K562 (cell line): ENCODE data around the gene UBE2M. TPM values are rescaled to one million over a fixed set of nuclear protein-coding genes. Genes with fewer than 3 reads are reported as not detected.

ENCODE experiments used
- BACH1 ChIP-seq: fragments of 200-800 bp; sonication (Bioruptor generic); IDR thresholded peaks from 2 replicates; pipeline ENCODE4 v1.6.1; 2016; ENCODE audit warnings: missing genetic modification characterization, missing compliant biosample characterization
- ESRRB ChIP-seq: fragments of 250-450 bp; sonication (Bioruptor Pico); IDR thresholded peaks from 2 replicates; pipeline ENCODE4 v1.5.0; 2020; ENCODE audit warnings: mild to moderate bottlenecking, moderate library complexity, borderline replicate concordance
- MEF2A ChIP-seq: IDR thresholded peaks from 2 replicates; pipeline ENCODE4 v1.6.1; 2011; ENCODE audit warnings: low read depth, mild to moderate bottlenecking, low read length, moderate library complexity; ENCODE audit not compliant: control insufficient read depth
- MIER1 ChIP-seq: fragments of 450-650 bp; IDR thresholded peaks from 2 replicates; pipeline ENCODE4 v1.6.1; 2016; ENCODE audit warnings: antibody characterized with exemption, mild to moderate bottlenecking, low read depth
- PHB2 ChIP-seq: fragments of 450-650 bp; IDR thresholded peaks from 2 replicates; pipeline ENCODE4 v1.6.1; 2017; ENCODE audit warnings: low read depth
- PML ChIP-seq: IDR thresholded peaks from 2 replicates; pipeline ENCODE4 v1.6.1; 2012; ENCODE audit warnings: low read length, inconsistent platforms
- RBM17 ChIP-seq: fragments of 200-400 bp; formaldehyde crosslinking; IDR thresholded peaks from 2 replicates; pipeline ENCODE4 v1.6.1; 2017; ENCODE audit warnings: low read depth, mild to moderate bottlenecking, low read length, borderline replicate concordance
- RBM34 ChIP-seq: fragments of 200-400 bp; formaldehyde crosslinking; IDR thresholded peaks from 2 replicates; pipeline ENCODE4 v1.6.1; 2018; ENCODE audit warnings: low read length, borderline replicate concordance; ENCODE audit not compliant: insufficient read depth
- SAFB2 ChIP-seq: fragments of 200-400 bp; formaldehyde crosslinking; IDR thresholded peaks from 2 replicates; pipeline ENCODE4 v1.6.1; 2018; ENCODE audit warnings: borderline replicate concordance, low read length, low read depth, moderate library complexity; ENCODE audit not compliant: severe bottlenecking
- ZNF263 ChIP-seq: sonication (generic); formaldehyde crosslinking; IDR thresholded peaks from 2 replicates; pipeline ENCODE4 v1.8.0; 2022; ENCODE audit warnings: mild to moderate bottlenecking, missing genetic modification reagents, borderline replicate concordance
- ZNF780A ChIP-seq: fragments of 250-450 bp; sonication (Bioruptor Pico); IDR thresholded peaks from 2 replicates; pipeline ENCODE4 v1.5.0; 2021; ENCODE audit warnings: mild to moderate bottlenecking
- polyA plus RNA-seq, 8 experiments: library from polyadenylated mRNA; depleted of rRNA in 4 of 8; stranded (reverse) in 5 of 8; unstranded in 3 of 8; fragments of >200 nt; fragmentation: Nextera tagmentation in 2 of 8; fragmentation: Illumina TruSeq in 1 of 8; extraction: Ambion mirVana in 2 of 8; extraction: Trizol in 1 of 8; gene quantifications; 2 replicates each; pipeline versions ENCODE4 v1.2.1 to v1.2.3, GENCODE V29; 2011 to 2014; ENCODE audit warnings: inconsistent platforms in 1 of 8, missing spikeins in 1 of 8
- total RNA-seq, 7 experiments: library from RNA; depleted of rRNA in 6 of 7; stranded (reverse); fragments of >200 nt in 6 of 7; fragmentation: Illumina TruSeq in 2 of 7; extraction: Trizol in 2 of 7; gene quantifications; 2 replicates each; pipeline versions ENCODE4 v1.2.1 to v1.2.3, GENCODE V29; 2011 to 2021; ENCODE audit warnings: low replicate concordance in 1 of 7
- TF ChIP-seq, protein P1 (sequence below): sonication (generic); formaldehyde crosslinking; IDR thresholded peaks from 2 replicates; pipeline ENCODE4 v1.8.1; 2023; ENCODE audit warnings: mild to moderate bottlenecking, missing genetic modification reagents
- TF ChIP-seq, protein P2 (sequence below): fragments of 450-650 bp; IDR thresholded peaks from 2 replicates; pipeline ENCODE4 v1.6.1; 2017; ENCODE audit warnings: antibody characterized with exemption, mild to moderate bottlenecking
- TF ChIP-seq, protein P3 (sequence below): sonication (generic); formaldehyde crosslinking; IDR thresholded peaks from 2 replicates; pipeline ENCODE4 v1.8.1; 2023; ENCODE audit warnings: mild to moderate bottlenecking, missing genetic modification reagents
- TF ChIP-seq, protein P4 (sequence below): IDR thresholded peaks from 2 replicates; pipeline ENCODE4 v1.6.1; 2011; ENCODE audit not compliant: insufficient read length; ENCODE audit errors: extremely low read depth
- TF ChIP-seq, protein P5 (sequence below): IDR thresholded peaks from 2 replicates; pipeline ENCODE4 v1.6.1; 2011; ENCODE audit warnings: borderline replicate concordance, low read depth, mild to moderate bottlenecking, moderate library complexity, low read length; ENCODE audit not compliant: insufficient read depth, poor library complexity, severe bottlenecking

UBE2M gene
- total and polyA plus RNA-seq, 9 of the 15 experiments (the other 6 are each of a cell fraction or from before 2014, with no cell fraction given): 0.92 to 163 (median 85.7) TPM

DNA sequence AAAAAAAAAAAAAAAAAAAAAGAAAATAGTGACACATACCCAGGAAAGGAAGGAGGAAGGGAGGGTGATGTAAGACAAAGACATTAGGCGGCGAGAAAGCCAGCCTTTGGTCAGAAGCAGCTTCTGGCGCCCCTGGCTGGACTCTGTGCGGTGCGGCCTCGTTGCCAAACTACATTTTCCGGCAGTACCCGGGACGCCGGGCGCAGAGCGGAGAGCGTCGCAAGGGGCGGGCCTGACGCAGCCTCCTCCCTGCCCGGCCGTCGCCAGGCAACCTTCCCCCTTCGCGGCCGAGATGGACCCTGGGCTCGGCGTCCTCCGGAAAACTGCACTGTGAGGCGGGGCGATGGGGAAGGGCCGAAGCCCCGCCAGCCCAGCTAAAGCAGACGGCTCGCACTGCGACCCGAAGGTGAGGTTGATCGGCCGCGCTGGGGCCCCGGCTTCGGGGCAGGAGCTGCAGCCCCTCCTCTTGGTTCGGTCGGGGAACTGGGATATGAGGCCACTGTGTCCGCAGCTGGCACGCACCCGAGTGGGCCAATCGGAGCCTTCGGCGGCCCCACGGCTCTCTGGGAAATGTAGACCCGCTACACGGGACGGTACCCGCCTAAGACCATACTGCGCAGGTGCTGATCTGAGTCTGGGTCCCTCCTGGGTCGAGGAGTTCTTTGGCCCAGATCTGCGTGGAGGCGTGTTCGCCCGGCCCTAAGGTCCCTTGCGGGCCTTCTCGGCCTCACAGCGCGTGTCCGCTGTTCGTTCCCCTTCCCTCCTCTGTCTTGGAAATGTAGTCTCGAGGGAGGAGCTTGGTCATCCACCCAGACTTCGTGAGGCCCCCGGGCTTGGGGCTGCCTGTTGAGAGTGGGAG is 17.0 kb upstream of the UBE2M start (continued):
- TF ChIP-seq ESRRB (CRISPR knock-in tag) (no peak), MEF2A (no peak), RBM34 (no peak), ZNF263 (no peak; the same call in 1 of the 2 replicates), SAFB2 (no peak), MIER1 (no peak), PHB2 (no peak), PML (no peak), ZNF780A (CRISPR knock-in tag) (no peak), RBM17 (no peak), BACH1 (tag) (no peak)
- TF ChIP-seq, protein P1, sequence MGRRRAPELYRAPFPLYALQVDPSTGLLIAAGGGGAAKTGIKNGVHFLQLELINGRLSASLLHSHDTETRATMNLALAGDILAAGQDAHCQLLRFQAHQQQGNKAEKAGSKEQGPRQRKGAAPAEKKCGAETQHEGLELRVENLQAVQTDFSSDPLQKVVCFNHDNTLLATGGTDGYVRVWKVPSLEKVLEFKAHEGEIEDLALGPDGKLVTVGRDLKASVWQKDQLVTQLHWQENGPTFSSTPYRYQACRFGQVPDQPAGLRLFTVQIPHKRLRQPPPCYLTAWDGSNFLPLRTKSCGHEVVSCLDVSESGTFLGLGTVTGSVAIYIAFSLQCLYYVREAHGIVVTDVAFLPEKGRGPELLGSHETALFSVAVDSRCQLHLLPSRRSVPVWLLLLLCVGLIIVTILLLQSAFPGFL: no peak
- TF ChIP-seq, protein P2, sequence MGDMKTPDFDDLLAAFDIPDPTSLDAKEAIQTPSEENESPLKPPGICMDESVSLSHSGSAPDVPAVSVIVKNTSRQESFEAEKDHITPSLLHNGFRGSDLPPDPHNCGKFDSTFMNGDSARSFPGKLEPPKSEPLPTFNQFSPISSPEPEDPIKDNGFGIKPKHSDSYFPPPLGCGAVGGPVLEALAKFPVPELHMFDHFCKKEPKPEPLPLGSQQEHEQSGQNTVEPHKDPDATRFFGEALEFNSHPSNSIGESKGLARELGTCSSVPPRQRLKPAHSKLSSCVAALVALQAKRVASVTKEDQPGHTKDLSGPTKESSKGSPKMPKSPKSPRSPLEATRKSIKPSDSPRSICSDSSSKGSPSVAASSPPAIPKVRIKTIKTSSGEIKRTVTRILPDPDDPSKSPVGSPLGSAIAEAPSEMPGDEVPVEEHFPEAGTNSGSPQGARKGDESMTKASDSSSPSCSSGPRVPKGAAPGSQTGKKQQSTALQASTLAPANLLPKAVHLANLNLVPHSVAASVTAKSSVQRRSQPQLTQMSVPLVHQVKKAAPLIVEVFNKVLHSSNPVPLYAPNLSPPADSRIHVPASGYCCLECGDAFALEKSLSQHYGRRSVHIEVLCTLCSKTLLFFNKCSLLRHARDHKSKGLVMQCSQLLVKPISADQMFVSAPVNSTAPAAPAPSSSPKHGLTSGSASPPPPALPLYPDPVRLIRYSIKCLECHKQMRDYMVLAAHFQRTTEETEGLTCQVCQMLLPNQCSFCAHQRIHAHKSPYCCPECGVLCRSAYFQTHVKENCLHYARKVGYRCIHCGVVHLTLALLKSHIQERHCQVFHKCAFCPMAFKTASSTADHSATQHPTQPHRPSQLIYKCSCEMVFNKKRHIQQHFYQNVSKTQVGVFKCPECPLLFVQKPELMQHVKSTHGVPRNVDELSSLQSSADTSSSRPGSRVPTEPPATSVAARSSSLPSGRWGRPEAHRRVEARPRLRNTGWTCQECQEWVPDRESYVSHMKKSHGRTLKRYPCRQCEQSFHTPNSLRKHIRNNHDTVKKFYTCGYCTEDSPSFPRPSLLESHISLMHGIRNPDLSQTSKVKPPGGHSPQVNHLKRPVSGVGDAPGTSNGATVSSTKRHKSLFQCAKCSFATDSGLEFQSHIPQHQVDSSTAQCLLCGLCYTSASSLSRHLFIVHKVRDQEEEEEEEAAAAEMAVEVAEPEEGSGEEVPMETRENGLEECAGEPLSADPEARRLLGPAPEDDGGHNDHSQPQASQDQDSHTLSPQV: no peak; the same call in none of the 2 replicates
- TF ChIP-seq, protein P3, sequence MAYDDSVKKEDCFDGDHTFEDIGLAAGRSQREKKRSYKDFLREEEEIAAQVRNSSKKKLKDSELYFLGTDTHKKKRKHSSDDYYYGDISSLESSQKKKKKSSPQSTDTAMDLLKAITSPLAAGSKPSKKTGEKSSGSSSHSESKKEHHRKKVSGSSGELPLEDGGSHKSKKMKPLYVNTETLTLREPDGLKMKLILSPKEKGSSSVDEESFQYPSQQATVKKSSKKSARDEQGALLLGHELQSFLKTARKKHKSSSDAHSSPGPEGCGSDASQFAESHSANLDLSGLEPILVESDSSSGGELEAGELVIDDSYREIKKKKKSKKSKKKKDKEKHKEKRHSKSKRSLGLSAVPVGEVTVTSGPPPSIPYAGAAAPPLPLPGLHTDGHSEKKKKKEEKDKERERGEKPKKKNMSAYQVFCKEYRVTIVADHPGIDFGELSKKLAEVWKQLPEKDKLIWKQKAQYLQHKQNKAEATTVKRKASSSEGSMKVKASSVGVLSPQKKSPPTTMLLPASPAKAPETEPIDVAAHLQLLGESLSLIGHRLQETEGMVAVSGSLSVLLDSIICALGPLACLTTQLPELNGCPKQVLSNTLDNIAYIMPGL: no peak
- TF ChIP-seq, protein P4, sequence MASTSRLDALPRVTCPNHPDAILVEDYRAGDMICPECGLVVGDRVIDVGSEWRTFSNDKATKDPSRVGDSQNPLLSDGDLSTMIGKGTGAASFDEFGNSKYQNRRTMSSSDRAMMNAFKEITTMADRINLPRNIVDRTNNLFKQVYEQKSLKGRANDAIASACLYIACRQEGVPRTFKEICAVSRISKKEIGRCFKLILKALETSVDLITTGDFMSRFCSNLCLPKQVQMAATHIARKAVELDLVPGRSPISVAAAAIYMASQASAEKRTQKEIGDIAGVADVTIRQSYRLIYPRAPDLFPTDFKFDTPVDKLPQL: no peak
- TF ChIP-seq, protein P5, sequence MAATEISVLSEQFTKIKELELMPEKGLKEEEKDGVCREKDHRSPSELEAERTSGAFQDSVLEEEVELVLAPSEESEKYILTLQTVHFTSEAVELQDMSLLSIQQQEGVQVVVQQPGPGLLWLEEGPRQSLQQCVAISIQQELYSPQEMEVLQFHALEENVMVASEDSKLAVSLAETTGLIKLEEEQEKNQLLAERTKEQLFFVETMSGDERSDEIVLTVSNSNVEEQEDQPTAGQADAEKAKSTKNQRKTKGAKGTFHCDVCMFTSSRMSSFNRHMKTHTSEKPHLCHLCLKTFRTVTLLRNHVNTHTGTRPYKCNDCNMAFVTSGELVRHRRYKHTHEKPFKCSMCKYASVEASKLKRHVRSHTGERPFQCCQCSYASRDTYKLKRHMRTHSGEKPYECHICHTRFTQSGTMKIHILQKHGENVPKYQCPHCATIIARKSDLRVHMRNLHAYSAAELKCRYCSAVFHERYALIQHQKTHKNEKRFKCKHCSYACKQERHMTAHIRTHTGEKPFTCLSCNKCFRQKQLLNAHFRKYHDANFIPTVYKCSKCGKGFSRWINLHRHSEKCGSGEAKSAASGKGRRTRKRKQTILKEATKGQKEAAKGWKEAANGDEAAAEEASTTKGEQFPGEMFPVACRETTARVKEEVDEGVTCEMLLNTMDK: peak; percentile 34
